NAMALWA (cell line): ENCODE data around the gene LGR6.
"Not testable (repeated sequence)": the region's sequence is repeated elsewhere in the genome, so short reads cannot be mapped to it uniquely, and the experiment has no call there.

Experiments used
- DNase-seq: peaks from one replicate; pipeline ENCODE4 v3.0.0-alpha.2; 2015; ENCODE audit warnings: low spot score

The LGR6 gene

DNA sequence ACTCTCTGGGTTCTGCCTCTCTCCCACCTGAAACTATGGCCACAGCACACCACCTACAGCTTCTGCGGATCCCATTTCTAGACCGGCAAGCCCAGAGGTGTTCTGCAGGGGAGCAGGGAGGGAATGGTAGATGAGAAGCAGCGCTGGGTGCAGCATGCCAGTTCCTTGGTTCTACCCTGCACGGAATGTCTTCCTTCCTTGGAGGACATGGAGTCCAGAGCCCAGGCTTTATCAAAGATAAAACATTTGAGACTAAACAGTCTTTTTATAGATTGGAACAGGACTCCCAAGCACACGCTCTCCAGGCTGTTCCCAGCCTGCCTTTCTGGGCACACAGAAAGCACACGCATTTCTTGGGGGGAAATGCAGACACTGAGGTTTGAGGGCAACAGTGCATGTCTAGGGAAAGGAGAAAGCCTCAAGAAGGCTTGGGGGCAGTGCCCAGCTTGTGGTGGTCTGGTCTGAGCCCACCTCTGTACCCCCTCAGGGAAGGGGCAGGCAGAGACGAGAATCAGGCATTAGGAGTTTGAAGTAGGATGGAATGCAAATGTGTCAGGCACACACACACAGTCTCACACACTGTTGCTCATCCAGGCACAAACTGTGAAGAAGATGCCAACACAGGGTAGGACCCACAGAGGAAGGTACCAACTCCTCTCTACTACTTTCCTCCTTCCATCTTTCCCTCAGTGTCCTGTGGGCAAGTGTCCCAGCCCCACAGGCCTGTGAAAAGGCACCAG, 29.7 kb downstream of the LGR6 start:
- no peak for DNase-seq

DNA sequence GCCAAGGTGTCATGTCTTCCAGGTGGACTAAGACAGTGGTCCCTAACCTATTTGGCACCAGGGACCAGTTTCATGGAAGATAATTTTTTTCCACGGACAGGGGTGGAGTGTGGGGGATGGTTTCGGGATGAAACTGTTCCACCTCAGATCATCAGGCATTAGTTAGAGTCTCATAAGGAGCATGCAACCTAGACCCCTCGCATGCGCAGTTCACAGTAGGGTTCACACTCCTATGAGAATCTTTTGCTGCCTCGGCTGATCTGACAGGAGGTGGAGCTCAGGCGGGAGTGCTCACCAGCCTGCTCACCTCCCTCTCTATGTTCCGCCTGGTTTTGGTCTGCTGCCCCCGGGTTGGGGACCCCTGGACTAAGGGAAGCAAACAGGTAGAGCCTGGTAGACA, 30.9 kb downstream of the LGR6 start:
- DNase-seq = no peak

DNA sequence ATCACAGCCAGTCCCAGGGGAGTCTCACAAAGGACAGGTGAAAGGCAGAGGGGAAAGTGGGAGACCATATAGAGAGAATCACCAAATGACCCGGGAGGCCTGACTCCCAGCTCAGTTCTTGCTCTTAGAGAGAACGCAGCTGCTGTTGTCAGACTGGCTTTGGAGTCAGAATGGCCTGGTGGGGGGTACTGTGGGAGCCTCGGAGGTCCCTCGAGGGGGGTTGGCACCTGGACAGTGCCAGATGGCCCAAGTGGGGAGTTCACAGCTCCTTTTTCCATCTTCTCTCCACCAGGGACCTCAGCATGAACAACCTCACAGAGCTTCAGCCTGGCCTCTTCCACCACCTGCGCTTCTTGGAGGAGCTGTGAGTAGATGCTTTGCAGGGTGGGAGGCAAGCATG, 31.5 kb downstream of the LGR6 start:
- no peak for DNase-seq

DNA sequence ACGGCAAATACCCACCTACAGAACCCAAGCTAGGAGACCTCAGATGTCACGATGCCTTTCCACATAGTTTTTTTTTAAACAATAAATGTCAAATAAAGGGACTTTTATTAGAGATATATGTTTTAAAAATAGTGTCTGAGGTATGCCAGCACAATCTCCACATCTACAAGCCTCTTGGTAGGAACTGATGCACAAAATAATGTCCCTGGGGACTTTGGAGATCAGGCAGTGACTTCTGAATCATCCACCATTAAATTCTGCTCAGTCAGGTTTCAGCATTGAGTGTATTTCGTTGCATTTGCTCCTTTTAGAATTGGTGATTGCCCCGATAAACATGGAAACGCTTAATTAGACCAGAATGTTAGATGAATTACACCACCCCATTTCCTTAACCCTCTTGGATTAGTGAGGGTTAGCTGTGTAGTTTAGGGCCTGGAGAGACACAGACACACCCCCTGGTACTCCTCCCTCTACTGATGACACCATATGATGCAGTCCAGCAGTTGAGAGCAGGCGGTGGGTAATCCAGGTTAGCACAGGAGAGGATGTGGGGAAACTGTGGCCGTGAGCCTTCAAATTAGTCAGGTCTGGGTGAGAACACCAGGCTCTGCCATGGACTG, 33.6 kb downstream of the LGR6 start:
- DNase-seq = no peak

DNA sequence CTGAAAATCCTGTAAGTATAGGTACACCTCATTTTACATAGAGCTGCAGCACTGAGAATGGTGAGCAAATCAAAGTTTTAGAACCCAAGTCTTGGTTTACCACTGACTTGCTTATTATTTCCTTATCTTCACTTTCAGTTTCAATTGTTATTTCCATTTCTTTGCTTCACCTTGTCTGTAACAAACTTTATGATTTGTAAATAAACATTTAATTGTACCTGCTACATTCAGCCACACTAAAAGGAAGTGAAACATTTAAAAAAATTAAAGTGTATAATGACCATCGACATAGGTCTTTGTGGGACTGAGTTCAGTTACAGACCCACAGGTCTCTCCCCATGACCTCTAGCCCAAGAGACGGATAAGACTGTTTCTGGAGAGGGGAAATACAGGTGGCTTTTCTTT, 34.4 kb downstream of the LGR6 start:
- DNase-seq = no peak

DNA sequence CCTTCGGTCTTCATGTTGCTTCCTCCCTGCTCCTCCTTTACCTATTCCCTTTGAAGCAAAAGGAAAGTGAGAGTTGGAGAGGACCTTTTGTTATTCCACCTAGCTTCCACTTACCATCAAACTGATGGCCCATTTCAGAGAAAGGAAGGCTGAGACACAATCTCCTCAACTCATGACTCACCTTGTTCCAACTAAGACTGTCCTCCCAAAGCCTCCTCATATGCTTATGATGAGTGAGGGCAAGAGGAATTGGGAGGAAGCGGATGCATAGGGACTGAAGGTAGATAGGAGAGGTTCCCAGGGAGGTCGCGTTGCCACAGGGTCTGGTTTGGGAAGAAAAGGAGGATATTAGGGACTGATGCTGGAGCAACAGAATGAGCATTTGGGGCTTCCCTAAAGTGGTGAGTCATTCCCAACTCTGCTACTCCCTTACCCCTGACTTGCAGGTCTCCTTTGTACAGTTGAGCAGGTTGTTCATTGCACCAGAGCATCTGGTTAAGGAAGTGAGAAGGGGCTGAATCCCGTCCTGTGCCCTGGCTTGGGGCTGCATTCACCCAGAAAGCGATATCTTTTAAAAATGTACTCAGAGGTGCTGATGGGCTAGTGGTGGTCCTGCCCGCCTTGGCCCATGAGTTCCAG, 35.0 kb downstream of the LGR6 start:
- DNase-seq = no peak

DNA sequence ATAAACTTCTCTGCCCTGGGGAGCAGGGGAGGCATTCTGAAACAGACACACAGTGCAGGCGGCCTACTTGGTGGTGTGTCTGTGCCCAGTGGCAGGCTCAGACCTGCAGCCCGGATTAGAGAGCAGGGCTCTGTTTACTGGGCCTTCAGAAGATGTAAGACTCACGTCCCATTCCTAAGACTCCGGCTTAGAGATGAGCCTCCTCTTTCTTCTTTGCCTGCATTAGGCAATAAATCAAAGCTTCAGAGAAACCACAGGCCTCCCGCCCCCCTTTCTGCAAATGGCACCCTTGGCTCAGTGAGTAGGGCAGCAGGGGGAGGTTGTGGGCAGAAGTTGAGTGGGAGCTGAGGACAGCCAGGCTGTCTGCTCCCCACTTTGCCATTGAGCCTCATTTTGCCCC, 35.8 kb downstream of the LGR6 start:
- no peak for DNase-seq

DNA sequence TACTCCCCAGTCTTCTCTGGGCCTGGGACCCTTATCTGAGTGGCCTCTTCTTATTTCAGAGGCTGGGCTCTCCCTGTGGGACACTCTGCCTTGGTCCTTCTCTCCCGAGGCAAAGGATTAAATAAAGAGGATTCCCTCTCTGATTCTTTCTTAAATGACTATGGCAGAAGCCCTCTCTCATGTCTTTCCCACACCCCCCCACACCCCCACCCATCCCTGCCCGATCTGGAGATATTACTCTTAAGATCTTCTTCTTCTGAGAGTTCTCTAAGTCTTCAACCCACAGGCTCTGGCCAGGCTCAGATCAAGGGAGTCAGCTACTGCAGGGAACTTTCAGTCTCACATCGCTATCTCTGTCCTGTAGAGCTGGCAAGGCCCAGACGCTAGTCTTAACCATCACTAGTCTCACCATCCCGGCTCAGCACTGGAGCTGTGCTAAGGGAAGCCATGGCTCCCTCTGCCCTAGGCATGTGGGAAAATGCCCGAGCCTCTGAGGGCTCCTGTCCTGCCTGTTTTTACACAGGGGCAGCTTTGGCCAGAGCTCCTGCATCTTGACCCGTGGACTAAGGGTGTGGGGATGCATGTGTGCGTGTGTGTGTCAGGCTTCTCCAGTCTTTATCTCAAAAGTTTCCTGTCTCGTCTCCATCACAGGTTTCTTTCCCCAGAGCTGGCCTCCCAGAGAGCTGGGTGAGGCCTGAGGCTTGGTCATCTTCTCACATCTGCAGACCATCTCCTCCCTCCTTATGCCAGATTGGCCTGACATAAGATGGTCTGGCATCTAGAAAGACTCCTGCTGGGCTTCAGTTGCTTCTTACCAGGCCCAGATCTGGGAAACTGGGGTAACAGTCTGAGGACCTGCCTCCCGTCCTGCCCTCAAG, 36.7 kb downstream of the LGR6 start:
- no peak for DNase-seq

DNA sequence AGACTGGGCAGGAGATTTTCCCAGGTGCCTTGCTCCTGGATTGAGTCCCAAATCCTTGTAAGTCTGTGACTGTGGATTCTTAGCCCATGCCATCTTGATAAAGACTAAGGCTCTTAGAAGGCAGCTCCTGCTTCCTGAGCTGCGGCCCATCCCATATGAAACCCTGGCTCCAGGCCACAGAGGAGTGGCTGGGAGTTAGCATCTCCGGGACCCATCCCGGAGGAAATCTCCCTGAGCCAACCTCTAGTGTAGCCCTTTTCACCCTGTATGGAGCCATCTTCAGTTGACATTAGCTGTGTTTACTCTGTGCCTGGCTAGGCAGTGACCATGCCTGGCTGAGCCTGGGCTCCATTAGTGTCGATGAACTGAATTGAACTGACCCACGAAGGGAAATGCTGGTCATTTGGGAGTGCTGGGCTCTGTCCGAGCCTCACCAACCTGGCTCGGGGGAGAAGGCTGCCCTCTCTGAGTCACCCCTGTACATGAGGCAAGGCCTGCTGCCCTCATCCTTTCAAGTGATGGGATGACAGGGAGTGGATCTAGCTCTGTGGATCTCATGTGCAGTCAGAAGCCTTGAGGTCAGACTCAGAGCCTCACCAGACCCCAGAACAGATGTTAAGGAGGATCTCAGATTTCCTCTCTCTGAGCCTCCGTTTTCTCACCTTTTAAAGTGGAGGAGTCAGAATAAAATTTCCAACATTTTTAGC, 37.5 kb downstream of the LGR6 start:
- DNase-seq = no peak

DNA sequence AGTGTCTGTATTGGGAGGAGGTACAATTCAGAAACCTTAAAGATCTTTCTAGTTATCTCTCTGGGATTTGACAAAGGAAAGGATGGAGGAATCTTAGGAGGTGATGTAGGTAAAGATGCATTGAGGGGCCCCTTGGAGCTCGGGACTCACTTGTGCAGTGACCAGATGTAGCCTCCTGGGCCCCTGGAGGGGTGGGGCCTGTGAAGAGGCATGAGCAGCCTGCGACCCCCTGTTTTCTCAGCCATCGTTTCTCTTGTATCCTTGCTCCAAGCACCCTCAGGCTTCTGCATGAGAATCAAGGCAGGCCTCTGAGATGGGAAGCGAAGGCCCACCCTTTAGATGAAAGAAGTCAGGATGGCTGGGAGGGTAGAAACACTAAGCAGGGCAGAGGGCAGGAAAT, 39.6 kb downstream of the LGR6 start:
- DNase-seq = no peak

DNA sequence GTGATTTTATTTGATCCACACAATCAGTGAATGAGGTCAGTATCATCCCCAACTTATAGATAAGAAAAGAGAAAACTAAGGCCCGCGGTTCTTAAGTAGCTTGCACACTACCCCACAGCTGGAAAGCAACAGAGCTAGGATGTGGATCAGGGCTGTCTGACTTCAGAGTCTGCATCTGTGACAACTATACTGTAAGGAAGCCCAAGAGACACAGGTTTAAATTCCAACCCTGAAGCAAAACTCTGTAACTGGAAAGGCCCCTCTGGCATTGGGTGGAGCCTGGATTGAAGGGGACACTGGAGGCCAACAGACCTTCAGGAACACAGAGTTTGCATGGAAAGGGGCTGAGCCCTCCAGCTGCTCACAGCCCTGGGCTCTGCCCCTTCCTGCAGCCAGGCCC, 40.2 kb downstream of the LGR6 start:
- no peak for DNase-seq

DNA sequence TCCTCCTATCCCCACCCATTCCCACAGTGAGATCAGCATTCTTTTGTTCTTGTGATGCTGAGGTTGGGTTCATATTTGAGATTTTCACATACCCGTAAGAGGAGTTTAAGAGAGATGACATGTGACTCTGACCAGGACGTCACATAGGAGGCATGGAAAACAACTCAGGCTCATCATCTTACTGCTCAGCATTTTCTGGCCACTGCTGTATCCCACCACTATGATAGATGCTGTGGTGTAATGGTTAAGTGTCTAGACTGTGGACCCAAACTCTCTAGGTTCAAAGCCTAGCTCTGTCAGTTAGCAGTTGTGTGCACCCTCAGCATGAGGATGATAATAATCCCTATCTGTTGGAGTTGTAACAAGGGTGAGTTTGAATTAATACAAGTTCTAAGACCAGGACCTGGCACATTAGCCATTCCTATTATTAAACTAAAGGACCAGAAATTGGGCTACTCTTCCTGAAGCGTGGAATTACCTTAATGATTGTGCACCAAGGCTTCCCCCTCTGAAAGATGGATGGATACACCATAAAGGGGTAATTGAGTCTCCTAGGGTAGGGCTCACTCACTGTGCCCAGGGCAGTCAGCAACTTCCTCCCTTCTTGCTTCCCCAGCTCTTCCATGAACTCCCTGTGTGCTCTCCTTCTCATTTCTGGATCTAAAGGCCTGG, 40.9 kb downstream of the LGR6 start:
- no peak for DNase-seq

DNA sequence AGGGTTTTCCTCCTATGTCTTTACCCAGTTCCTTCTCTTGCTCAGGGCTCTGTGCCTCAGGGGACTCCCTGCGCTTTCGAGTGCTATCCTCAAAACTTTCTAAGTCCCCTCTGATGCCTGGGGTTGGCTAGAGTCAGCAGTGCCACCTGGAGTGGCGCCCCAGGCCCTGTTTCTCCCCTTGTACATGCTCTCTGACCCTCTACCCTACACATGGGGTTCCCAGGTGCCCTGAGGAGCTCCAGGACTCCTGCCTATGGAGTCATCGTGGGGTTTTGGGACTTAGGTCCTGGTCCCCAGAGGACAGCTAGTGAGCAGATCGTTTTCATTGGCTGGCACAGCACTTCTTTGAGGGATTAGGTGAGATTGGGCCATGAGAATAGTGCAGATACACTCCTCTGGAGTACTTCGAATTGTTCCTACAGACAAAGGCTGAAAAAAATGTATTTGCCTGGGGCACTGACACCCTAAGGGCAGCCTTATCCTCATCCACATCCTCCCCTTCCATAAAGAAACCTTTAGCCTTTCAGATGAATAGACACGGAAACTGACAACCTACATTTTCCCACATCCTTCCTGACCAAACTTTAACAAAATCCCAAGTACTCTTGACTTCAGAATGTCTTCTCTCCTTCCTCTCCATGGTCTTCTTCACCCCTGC, 41.5 kb downstream of the LGR6 start:
- DNase-seq = no peak

DNA sequence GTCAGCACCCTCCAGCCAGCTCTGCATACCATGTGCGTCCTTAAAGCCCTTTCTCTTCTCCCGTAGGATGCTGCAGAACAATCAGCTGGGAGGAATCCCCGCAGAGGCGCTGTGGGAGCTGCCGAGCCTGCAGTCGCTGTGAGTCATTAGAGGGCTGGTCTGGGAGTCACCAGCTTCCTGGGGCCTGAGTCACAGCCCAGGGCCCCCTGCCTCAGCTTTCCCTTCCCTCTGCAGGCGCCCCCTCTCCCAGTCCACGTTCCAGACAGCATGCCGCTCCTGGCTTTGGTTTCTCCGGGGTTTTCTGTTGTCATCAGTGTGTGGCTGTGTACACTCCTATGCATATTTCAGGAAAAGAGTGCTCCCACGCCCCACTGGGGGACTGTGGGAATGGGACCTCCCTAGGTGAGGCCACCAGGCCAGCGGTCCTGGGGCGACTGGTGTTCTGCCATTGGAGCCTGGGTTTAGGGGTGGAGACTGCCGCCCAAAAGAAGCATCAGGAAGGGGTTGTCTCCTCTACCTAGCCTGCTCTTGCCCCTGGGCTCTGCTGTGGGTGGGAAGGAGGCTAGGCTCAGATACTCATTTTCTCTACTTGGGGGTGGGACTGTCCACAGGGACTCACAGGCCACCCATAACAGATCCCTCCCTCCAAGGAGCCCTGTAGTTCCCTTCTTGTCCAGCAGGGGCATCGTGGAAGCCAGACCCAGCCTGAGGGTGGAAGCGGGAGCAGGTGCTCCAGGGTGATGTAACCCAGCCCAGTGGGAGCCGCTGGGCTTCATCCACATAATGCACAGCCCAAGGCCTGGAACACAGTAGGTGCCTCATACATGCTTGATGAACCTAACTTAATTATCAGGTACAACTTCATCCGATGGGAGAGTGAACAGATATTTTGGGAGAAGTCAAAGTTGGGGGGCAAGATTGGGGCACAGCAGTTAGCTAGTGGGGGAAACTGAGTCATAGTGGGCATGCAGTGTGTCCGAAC, 42.5 kb downstream of the LGR6 start:
- DNase-seq = peak; percentile 86

DNA sequence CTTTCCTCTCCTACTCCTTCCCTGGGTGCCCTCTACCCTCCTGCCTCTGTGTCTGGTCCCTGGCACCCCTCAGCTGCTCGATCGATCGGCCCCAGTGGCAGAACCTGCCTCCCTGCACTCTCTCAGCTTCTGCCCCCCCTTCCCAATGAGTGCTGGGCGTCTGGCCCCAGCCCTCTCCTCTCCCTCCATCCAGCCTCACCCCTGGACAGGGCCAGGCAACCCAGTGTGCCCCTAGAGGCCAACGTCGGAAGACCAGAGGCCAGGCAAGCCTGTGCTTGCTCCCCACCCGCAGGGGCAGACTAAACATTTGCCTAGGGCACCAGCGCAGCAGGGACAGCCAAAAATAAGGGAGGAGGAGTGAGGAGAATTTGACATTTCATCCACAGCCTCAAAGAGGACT, 43.5 kb downstream of the LGR6 start:
- DNase-seq = peak; percentile 72

DNA sequence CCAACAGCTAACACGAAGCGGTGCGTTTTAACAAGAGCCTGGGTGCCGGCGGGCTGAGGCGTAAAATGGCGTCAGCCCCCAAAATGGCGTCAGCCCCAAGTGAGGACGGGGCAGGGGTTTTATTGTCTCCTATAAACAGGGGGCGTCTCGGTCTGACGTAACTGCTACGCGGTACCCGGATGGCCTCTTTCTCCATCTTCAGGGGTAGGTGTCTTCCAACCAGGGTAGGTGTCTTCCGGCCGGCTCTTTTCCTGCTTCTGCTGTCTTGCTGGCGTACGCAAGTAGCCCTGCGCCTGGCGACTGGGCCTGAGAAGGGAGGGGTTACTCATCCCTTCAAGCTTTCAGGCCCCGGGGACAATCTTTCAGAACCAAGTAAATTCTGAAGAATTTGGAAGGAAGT, 45.3 kb downstream of the LGR6 start:
- DNase-seq = no peak

DNA sequence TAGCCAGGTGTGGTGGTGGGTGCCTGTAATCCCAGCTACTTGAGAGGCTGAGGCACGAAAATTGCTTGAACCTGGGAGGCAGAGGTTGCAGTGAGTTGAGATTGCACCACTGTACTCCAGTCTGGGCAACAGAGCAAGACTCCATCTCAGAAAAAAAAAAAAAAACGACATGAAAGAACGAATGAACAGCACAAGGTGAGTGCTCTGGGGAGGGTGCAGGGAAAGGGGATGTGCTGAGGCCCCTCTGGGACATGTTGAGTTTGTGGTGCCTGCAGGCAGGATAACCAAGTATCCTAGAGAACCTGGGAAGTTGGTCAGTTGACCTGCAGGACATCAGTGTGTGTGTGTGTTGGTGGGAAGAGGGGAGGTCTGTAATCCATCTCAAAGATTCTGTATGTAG, 46.6 kb downstream of the LGR6 start:
- DNase-seq = not testable (repeated sequence)

DNA sequence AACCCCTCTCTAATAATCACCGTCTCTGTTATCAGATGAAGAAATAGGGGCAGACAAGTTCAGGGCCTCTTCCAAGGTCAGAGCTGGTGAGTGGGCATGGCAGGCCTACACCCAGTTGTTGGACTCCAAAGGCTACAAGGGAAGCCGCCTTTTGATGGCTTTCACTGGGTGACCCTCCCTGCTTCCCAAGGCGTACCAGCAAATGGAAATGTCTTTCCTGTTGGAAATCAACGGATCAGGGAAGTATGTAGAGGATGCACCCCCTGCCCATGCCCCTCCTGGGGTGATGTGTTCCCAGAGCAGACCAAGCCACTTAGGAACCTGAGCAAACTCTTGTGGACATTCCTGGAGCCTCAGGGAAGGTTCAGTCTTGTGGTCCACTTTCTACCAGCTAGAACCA, 47.4 kb downstream of the LGR6 start:
- DNase-seq = no peak

DNA sequence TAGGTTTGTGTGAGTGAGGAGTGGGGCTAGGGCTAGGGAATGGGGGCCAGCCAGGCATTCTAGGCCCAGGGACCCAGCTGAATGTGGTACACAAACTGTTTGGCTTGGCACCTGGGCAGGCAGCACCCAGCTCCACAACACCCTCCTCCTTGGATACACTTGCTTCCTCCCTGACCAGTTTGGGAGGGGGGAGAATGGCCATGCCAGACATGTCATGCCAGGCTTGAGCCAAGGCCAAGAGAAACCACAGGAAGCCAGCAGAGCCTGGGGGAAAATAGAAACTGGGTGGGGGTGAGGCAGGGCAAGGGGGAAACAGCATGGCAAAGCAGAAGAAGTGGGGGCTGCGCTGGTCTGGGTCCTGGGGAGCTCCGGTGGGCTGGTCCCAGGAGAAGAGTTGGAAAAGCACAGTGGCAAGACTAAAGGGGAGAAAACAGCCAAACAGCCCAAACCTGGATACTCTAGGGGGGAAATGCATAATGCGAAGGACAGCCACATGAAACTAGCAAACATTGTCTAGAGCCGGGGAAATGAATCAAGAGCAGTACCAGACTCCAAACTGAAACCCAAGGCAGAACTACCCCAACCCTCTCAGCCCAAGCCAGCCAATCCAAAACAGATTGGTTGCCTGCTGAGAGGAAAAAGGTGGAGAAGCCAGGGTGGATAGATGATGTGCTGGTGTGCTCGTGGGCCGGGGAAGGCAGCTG, 47.9 kb downstream of the LGR6 start:
- no peak for DNase-seq
